Glutamatergic neuron (in vitro differentiated cells): ENCODE results near the gene HOMEZ. TPM values are rescaled to one million over a fixed set of nuclear protein-coding genes. Genes with fewer than 3 reads are reported as not detected.
"Not testable (repeated sequence)": the region's sequence is repeated elsewhere in the genome, so short reads cannot be mapped to it uniquely, and the experiment has no call there.

Source experiments
- DNase-seq: peaks from one replicate; pipeline ENCODE4 v3.0.0; 2022
- H3K27ac Mint-ChIP-seq: one replicate; pipeline ENCODE4 v1.8.0; 2020; ENCODE audit warnings: mild to moderate bottlenecking, mixed read lengths, inconsistent platforms; ENCODE audit not compliant: unreplicated experiment
- H3K27me3 Mint-ChIP-seq: one replicate; pipeline ENCODE4 v1.8.0; 2020; ENCODE audit warnings: mild to moderate bottlenecking, moderate library complexity, mixed read lengths, inconsistent platforms; ENCODE audit not compliant: unreplicated experiment
- H3K36me3 Mint-ChIP-seq: one replicate; pipeline ENCODE4 v1.8.0; 2020; ENCODE audit warnings: mild to moderate bottlenecking, mixed read lengths, inconsistent platforms; ENCODE audit not compliant: unreplicated experiment
- H3K4me1 Mint-ChIP-seq: one replicate; pipeline ENCODE4 v1.8.0; 2020; ENCODE audit warnings: mild to moderate bottlenecking, low read depth, mixed read lengths, inconsistent platforms; ENCODE audit not compliant: unreplicated experiment
- H3K4me3 Mint-ChIP-seq: one replicate; pipeline ENCODE4 v1.8.0; 2020; ENCODE audit warnings: mild to moderate bottlenecking, mixed read lengths, inconsistent platforms; ENCODE audit not compliant: unreplicated experiment
- H3K9me3 Mint-ChIP-seq: one replicate; pipeline ENCODE4 v1.8.0; 2020; ENCODE audit warnings: mild to moderate bottlenecking, moderate library complexity, mixed read lengths, inconsistent platforms; ENCODE audit not compliant: unreplicated experiment
- CTCF ChIP-seq: fragments of 200-600 bp; sonication (generic); IDR thresholded peaks from one replicate; pipeline ENCODE4 v1.5.0; 2021; ENCODE audit not compliant: partially characterized antibody, unreplicated experiment
- total RNA-seq: library from RNA; stranded (reverse); fragmentation: NEBNext Ultra II Directional; extraction: Animal tissue kit (Norgen Biotek cat#: 25700); gene quantifications from one replicate; pipeline ENCODE4 v1.2.1, GENCODE V29; 2021; ENCODE audit not compliant: unreplicated experiment

Gene HOMEZ
- total RNA-seq, 1 donor from 2014 or later = 12.2 TPM

GRCh38 chr14:23285530-23286019 is 357 bp downstream of the HOMEZ start:
- peaks cover 3% of the 10 kb centered on the region for H3K9me3 Mint-ChIP-seq
- TF ChIP-seq CTCF = no peak
- H3K27me3 Mint-ChIP-seq = peaks cover 6% of the 10 kb centered on the region
- no peak overlapping the region for H3K27ac Mint-ChIP-seq
- peak overlapping the region; percentile 93 for H3K4me3 Mint-ChIP-seq
- no peak for DNase-seq
- no peaks in the 10 kb centered on the region for H3K36me3 Mint-ChIP-seq
- H3K4me1 Mint-ChIP-seq = peaks cover 5% of the 10 kb centered on the region

GRCh38 chr14:23284654-23285529 is 1.0 kb downstream of the HOMEZ start:
- H3K27ac Mint-ChIP-seq = no peak overlapping the region
- peaks cover 6% of the 10 kb centered on the region for H3K27me3 Mint-ChIP-seq
- peaks cover 8% of the 10 kb centered on the region for H3K4me1 Mint-ChIP-seq
- no peak for DNase-seq
- peak overlapping the region; percentile 93 for H3K4me3 Mint-ChIP-seq
- peaks cover 3% of the 10 kb centered on the region for H3K9me3 Mint-ChIP-seq
- no peak for TF ChIP-seq CTCF
- no peaks in the 10 kb centered on the region for H3K36me3 Mint-ChIP-seq

- Mint-ChIP-seq H3K27me3 (peaks cover 3% of the 10 kb centered on the region), H3K4me1 (peaks cover 10% of the 10 kb centered on the region), H3K9me3 (peaks cover 3% of the 10 kb centered on the region), H3K36me3 (no peaks in the 10 kb centered on the region), H3K27ac (no peak overlapping the region), H3K4me3 (no peak overlapping the region)
- TF ChIP-seq CTCF = no peak
- no peak for DNase-seq
Measured at GRCh38 chr14:23281247-23281646, 4.7 kb downstream of the HOMEZ start.

GRCh38 chr14:23277928-23278327 is 8.0 kb downstream of the HOMEZ start:
- not testable (repeated sequence) for H3K27me3 Mint-ChIP-seq, DNase-seq, H3K9me3 Mint-ChIP-seq, H3K4me1 Mint-ChIP-seq, H3K4me3 Mint-ChIP-seq, H3K27ac Mint-ChIP-seq
- peaks cover 13% of the 10 kb centered on the region for H3K36me3 Mint-ChIP-seq

- Mint-ChIP-seq H3K27me3 (peaks cover 3% of the 10 kb centered on the region), H3K36me3 (peaks cover 13% of the 10 kb centered on the region), H3K4me1 (peaks cover 5% of the 10 kb centered on the region), H3K4me3 (no peak overlapping the region), H3K9me3 (peaks cover 3% of the 10 kb centered on the region), H3K27ac (no peak overlapping the region)
- no peak for DNase-seq
- no peak for TF ChIP-seq CTCF
Measured at GRCh38 chr14:23277189-23277588, 8.7 kb downstream of the HOMEZ start.
